ENCODE data around the gene TMEM109.

Gene TMEM109

DNA sequence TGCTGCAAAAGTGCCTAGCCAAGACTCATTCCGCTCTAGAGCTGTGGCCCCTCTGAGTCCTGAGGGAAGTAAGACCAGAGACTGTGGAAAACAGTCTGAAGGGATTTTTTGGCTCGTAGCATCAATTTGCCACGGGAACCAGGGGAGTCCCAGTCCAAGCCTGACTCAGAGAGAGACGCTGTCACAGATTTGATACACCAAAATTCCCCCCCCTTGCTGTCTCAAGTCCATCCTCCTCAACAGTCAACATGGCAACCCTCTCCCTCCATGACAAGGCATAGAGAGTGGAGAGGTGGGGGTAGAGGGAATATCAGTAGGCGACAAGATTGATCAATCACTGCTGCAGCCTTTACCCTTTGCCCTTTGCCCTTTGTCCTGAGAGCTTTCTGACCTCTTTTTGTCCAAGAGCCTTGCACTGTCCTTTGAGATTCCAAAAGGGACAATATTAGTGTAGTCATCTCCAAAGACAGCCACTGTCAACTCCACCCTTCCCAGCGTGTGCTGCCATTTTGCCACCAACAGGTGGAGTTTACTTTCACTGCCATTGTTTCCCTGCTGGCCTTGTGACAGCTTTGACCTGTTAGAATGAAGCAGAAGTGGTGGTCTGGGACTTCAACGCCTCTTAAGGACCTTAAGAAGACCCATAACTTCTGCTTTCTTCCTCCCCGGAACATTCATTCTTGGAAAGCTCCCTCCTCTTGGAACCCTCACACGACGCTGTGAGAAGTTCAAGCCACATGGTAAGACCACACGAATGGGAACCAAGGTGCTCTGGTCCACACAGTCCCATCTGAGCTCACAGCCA is 30.7 kb downstream of the TMEM109 start:
- TF ChIP-seq, protein P1, sequence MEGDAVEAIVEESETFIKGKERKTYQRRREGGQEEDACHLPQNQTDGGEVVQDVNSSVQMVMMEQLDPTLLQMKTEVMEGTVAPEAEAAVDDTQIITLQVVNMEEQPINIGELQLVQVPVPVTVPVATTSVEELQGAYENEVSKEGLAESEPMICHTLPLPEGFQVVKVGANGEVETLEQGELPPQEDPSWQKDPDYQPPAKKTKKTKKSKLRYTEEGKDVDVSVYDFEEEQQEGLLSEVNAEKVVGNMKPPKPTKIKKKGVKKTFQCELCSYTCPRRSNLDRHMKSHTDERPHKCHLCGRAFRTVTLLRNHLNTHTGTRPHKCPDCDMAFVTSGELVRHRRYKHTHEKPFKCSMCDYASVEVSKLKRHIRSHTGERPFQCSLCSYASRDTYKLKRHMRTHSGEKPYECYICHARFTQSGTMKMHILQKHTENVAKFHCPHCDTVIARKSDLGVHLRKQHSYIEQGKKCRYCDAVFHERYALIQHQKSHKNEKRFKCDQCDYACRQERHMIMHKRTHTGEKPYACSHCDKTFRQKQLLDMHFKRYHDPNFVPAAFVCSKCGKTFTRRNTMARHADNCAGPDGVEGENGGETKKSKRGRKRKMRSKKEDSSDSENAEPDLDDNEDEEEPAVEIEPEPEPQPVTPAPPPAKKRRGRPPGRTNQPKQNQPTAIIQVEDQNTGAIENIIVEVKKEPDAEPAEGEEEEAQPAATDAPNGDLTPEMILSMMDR (IDR thresholded peaks at IDR 0.05; ENCODE audit: borderline replicate concordance, insufficient read depth, low read depth, low read length) = peak; percentile 46
- no peak overlapping the region for H3K4me3 ChIP-seq (ENCODE audit: low read depth, low read length)

DNA sequence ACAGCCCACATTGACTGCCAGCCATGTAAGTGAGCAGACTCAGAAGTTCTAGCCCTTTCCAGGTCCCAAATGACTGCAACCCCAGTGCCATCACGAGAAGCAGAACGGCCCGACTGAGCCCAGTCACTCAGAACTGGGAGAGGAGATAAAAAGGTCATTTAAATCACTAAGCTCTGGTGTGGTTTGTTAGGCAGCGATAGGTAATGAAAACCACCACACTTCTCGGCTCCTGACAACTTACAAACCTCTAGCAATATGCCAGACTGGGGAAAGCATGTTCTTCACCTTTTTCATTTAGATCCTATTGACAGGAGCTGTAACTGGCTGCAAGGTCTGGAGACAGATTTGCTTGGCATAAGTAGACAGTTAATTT is 31.3 kb downstream of the TMEM109 start:
- TF ChIP-seq, protein P1 (IDR thresholded peaks at IDR 0.05; ENCODE audit: borderline replicate concordance, insufficient read depth, low read depth, low read length) = no peak
- H3K4me3 ChIP-seq (ENCODE audit: low read depth, low read length) = no peak overlapping the region

DNA sequence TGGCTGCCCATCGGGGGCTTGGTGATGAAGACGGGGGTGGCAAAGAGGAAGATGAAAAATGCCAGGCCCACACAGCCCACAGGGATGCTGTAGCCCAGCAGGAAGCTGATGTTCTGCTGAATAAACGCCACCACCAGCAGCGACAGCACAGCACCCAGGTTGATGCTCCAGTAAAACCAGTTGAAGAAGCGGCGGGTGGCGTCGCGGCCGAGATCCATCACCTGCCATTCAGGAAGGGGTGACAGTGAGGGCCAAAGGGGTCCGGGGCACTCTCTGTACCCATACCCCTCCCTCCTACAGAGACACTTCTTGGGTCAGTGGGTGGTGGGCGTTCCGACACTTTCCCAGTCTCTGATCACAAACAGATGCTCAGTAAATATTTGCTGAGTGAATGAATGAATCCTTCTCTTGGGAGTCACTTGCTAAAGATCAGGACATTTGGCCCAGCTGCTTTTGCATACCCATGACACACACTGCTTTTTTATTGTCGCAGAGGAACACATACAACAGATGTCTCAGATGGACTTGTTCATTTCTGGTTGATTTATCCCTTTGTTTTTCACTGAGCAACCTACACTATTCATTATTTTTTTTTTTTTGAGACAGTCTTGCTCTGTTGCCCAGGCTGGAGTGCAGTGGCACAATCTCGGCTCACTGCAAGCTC is 32.8 kb downstream of the TMEM109 start:
- H3K4me3 ChIP-seq (ENCODE audit: low read depth, low read length) = no peak overlapping the region
- TF ChIP-seq, protein P1 (IDR thresholded peaks at IDR 0.05; ENCODE audit: borderline replicate concordance, insufficient read depth, low read depth, low read length) = no peak

DNA sequence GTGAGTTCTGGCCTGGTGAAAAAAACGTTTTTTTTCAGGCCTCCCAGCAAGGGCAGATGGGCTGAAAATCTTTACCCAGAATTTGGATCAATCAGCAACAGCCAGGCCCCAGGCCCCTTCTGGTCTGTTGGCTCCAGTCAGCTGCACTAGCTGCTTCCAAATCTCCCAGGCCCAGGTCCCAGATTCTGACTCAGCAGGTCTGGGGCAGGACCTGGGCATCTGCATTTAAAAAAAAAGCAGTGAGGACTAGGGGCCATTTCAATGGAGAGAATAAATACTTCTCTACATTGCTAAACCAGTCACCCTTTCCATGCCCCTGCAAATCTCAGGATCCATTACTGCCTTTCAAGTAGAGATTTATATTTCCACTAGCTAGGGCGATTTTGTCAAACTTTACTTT is 33.7 kb downstream of the TMEM109 start:
- no peak overlapping the region for H3K4me3 ChIP-seq (ENCODE audit: low read depth, low read length)

DNA sequence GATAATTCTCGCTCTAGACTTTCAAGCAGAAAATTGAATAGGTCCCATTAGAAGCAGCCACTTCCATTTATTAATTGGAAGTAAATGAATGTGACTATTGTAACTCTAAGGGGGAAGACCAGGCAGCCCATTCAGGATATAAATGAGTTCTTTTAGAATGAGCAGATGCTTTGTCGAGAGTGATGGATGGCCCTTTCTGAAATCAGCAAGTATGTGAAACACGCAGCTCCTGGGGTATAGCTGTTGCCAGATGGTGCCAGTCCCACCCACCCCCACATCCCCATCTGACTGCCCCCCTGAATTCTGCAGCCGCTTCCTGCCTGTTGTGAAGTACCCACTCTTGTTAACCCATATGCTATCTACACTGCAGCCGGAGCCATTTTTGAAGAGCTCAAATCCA is 34.3 kb downstream of the TMEM109 start:
- no peak overlapping the region for H3K4me3 ChIP-seq (ENCODE audit: low read depth, low read length)
- TF ChIP-seq, protein P1 (IDR thresholded peaks at IDR 0.05; ENCODE audit: borderline replicate concordance, insufficient read depth, low read depth, low read length) = no peak

More for the DNA sequence above, 33.7 kb downstream of the TMEM109 start:
- TF ChIP-seq, protein P1 (IDR thresholded peaks at IDR 0.05; ENCODE audit: borderline replicate concordance, insufficient read depth, low read depth, low read length) = no peak

DNA sequence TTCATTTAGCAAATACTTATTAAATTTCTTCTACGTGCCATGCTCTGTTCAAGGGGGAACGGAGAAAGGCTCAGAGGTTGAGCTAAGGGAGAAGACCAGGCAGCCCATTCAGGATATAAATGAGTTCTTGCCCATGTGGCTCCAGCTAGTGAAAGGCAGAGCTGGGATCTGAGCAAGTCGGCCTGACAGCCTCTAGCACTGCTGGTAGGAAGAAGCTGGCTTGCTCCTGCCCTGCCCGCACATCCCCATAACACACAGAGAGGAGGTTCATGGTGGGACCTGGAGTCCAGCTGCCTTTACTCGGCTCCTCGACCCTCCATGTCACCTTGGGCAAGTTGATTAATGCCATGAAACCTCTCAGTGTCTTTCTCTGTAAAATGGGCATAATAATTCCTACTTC is 36.1 kb downstream of the TMEM109 start:
- peak overlapping the region; percentile 95 for H3K4me3 ChIP-seq (ENCODE audit: low read depth, low read length)

More for the DNA sequence above, 36.1 kb downstream of the TMEM109 start:
- TF ChIP-seq, protein P1 (IDR thresholded peaks at IDR 0.05; ENCODE audit: borderline replicate concordance, insufficient read depth, low read depth, low read length) = no peak
